ENCODE data around the gene SMC1B.
A peak's percentile ranks its signal among the peaks of the same experiment; 100 is the strongest.
"Not testable (repeated sequence)": the region's sequence is repeated elsewhere in the genome, so short reads cannot be mapped to it uniquely, and the experiment has no call there.

Gene SMC1B

GRCh38 chr22:45352757-45353156 lies 60.6 kb downstream of the SMC1B start:
- H3K36me3 Mint-ChIP-seq; H3K27ac Mint-ChIP-seq; H3K4me3 Mint-ChIP-seq; ATAC-seq; H3K4me1 Mint-ChIP-seq; DNase-seq (ENCODE audit: low spot score in 2 of 2); H3K9me3 Mint-ChIP-seq: not testable (repeated sequence)

DNA sequence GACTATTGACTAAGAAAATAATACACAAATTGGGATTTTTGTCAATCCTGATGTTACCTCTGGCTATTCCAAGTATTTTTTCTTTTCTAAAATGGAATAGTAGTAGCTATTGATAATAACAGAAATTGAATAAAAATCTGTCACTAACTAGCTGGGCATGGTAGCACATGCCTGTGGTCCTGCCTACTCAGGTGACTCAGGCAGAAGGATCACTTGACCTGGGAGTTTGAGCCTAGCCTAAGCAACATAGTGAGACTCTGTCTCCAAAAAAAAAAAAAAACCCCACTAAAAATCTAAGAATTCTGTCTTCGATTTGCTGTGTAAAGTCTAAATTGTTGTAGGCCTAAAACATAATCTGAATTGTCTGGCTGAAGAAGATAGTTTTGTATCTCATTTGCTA lies 61.4 kb downstream of the SMC1B start:
- Mint-ChIP-seq H3K9me3 (no peaks in the 10 kb centered on the region), H3K4me3 (no peak overlapping the region), H3K36me3 (no peaks in the 10 kb centered on the region), H3K4me1 (no peaks in the 10 kb centered on the region), H3K27ac (no peak overlapping the region)
- ATAC-seq: no peak
- DNase-seq (ENCODE audit: low spot score in 2 of 2): no peak

- no peak for ATAC-seq
- Mint-ChIP-seq H3K27ac (no peak overlapping the region), H3K9me3 (no peaks in the 10 kb centered on the region), H3K36me3 (peaks cover 9% of the 10 kb centered on the region), H3K4me3 (no peak overlapping the region), H3K4me1 (no peaks in the 10 kb centered on the region)
- DNase-seq (ENCODE audit: low spot score in 2 of 2): no peak
Observed at GRCh38 chr22:45349916-45350315, 63.5 kb downstream of the SMC1B start.

DNA sequence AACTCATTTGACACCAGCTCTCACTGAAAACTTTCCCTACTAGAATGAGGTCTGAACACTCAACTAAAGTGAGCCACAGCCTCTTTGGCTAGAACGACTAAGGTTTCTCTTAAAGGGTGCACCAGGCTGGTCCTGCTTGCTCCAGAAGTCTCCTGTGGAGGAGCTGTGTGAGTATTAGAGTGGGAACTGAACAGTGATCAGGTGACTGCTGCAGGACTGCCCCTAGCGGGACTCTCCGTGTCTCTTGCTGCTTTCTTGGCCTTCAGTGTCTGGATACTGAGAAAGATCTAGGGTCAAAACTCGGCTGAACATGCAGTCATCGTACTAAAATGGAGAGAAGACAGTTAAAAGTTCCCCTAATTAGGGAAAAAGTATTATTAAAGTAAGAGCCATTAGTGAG lies 69.1 kb downstream of the SMC1B start:
- no peak for DNase-seq (ENCODE audit: low spot score in 2 of 2)
- Mint-ChIP-seq H3K36me3 (peaks cover 54% of the 10 kb centered on the region), H3K9me3 (no peaks in the 10 kb centered on the region), H3K4me3 (no peak overlapping the region), H3K27ac (no peak overlapping the region), H3K4me1 (no peaks in the 10 kb centered on the region)
- no peak for ATAC-seq

DNA sequence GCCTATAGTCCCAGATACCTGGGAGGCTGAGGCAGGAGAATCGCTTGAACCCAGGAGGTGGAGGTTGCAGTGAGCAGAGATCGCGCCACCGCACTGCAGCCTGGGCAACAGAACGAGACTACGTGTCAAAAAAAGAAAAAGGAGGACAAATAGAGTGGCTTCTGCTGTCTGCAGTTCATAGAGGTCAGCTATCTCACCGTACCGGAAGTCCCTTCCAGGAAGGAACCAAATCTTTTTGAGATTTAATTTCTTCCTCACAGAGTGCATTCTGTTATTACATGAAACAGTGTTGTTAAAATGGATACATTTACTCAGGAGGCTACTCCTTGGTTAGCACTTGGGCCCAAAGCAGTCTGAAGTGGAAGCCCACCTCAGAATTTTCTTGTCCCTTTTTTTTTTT lies 70.3 kb downstream of the SMC1B start:
- no peak overlapping the region for H3K27ac Mint-ChIP-seq
- ATAC-seq (no peak), DNase-seq (ENCODE audit: low spot score in 2 of 2) (no peak)
- H3K4me3 Mint-ChIP-seq: no peak overlapping the region
- peaks cover 63% of the 10 kb centered on the region for H3K36me3 Mint-ChIP-seq
- no peaks in the 10 kb centered on the region for H3K9me3 Mint-ChIP-seq
- no peaks in the 10 kb centered on the region for H3K4me1 Mint-ChIP-seq

GRCh38 chr22:45341498-45341897 lies 71.9 kb downstream of the SMC1B start:
- Mint-ChIP-seq H3K27ac (no peak overlapping the region), H3K4me3 (no peak overlapping the region), H3K4me1 (no peaks in the 10 kb centered on the region), H3K9me3 (no peaks in the 10 kb centered on the region), H3K36me3 (peaks cover 80% of the 10 kb centered on the region)
- no peak for DNase-seq (ENCODE audit: low spot score in 2 of 2)
- ATAC-seq: no peak

DNA sequence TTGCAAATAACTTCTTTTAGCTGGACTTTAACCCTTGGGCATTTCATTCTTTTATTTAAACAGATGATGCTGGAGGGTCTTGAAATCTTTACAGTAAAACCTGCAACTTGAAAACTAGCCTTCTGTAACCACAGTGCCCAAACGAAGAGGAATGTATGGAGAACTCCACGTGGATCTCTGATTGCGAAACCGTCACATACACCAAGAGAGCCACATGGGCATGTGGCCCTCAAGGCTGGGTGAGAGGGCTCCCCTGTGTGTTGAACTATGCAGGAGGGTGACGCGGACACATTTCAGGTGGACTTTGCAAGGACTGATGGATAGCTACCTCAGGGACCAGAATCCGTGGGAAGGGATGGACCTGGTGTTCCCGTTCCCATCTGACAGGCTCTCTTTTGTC lies 73.1 kb downstream of the SMC1B start:
- peaks cover 83% of the 10 kb centered on the region for H3K36me3 Mint-ChIP-seq
- peak overlapping the region; percentile 26 for H3K27ac Mint-ChIP-seq
- H3K4me3 Mint-ChIP-seq: no peak overlapping the region
- ATAC-seq (no peak), DNase-seq (ENCODE audit: low spot score in 2 of 2) (no peak)
- H3K4me1 Mint-ChIP-seq: no peaks in the 10 kb centered on the region
- no peaks in the 10 kb centered on the region for H3K9me3 Mint-ChIP-seq

DNA sequence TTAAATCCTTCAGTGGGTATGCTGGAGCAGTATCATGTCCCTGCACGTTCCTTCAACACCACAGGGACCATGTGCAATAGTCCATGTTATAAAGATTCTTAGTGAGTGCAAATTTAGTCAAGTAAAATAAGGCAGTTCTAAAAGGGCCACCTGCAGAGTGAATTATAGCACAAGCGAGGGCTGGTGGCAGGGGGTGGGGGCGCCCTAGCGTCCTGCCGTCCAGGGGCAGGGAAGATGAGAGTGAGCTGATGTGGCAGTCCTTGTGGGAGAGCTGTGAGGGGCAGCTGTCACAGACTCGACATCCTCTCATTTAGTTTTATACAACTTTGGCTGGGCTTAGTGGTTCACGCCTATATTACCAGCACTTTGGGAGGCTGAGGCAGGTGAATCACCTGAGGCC lies 74.6 kb downstream of the SMC1B start:
- H3K36me3 Mint-ChIP-seq: peaks cover 84% of the 10 kb centered on the region
- H3K4me1 Mint-ChIP-seq: peaks cover 6% of the 10 kb centered on the region
- DNase-seq (ENCODE audit: low spot score in 2 of 2): no peak
- no peak overlapping the region for H3K4me3 Mint-ChIP-seq
- no peak for ATAC-seq
- no peak overlapping the region for H3K27ac Mint-ChIP-seq
- no peaks in the 10 kb centered on the region for H3K9me3 Mint-ChIP-seq

GRCh38 chr22:45337536-45337935 lies 75.9 kb downstream of the SMC1B start:
- Mint-ChIP-seq H3K4me1 (peaks cover 12% of the 10 kb centered on the region), H3K9me3 (no peaks in the 10 kb centered on the region), H3K27ac (no peak overlapping the region), H3K4me3 (no peak overlapping the region), H3K36me3 (peaks cover 85% of the 10 kb centered on the region)
- no peak for DNase-seq (ENCODE audit: low spot score in 2 of 2)
- no peak for ATAC-seq

DNA sequence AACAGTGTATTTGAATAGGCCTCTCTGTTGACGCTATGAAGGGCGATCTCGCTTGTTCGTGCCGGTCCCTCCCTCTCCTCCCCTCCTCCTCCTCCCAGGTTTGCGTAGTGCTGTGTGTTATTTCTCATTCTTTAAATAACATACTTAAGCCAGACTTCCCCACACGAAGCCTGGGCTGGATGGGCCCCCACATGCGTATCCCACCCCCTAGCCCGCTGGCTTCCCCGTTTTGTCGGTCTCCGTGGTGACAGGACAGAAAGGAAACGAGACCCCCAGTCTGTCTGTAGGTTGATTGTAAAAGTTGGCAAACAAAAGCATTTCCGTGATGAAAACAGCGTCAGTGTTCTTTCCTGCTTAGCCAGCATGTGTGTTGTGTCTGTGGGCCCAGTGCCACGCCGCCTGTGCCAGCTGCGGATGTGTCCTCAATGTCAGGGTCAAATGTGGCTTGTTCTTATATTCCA lies 76.4 kb downstream of the SMC1B start:
- H3K4me3 Mint-ChIP-seq: no peak overlapping the region
- peaks cover 88% of the 10 kb centered on the region for H3K36me3 Mint-ChIP-seq
- H3K27ac Mint-ChIP-seq: no peak overlapping the region

GRCh38 chr22:45335854-45336522 lies 77.4 kb downstream of the SMC1B start:
- Mint-ChIP-seq H3K36me3 (peaks cover 81% of the 10 kb centered on the region), H3K4me1 (peaks cover 12% of the 10 kb centered on the region), H3K27ac (no peak overlapping the region), H3K4me3 (no peak overlapping the region), H3K9me3 (no peaks in the 10 kb centered on the region)
- DNase-seq (ENCODE audit: low spot score in 2 of 2) (no peak), ATAC-seq (no peak)

More for the DNA sequence above, 76.4 kb downstream of the SMC1B start:
- DNase-seq (ENCODE audit: low spot score in 2 of 2): no peak
- peaks cover 12% of the 10 kb centered on the region for H3K4me1 Mint-ChIP-seq
- ATAC-seq: no peak
- no peaks in the 10 kb centered on the region for H3K9me3 Mint-ChIP-seq

DNA sequence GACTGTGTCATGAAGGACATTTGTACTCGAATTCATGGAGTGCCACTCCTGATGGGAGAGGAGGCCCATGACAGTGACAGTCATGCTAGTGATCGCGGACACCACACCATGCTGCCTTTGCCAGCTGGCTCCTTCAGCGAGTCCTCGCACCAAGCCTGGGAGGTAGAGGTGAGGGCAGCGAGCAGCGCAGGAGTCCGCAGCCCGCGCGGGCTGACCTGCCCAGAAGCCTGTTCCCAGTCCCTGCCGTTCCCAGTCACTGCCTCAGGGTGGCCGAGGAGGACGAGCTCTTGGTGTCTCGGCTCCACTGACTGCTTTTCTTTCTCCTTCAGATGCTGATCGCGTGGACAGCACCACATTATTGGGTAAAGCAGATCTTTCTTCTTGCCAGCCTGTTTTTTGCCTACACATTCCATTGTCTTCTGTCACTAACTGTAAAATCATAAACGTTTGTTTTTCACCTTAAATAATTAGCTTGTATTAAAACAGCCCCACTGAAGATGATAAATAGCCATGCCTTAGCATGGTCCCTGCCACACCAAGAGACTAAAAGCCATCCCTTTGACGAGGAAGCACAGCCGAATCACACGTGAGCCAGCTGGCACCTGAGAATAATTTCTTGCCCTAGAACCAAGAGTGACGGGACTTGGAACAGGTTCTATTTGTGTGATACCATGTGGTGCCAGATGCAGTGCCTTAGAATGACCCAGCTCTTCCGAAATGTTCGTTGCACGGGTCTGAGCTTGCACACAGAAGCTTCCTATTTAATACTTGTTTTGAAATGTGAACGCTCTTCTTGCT lies 78.2 kb downstream of the SMC1B start:
- H3K9me3 Mint-ChIP-seq: no peaks in the 10 kb centered on the region
- ATAC-seq (no peak), DNase-seq (ENCODE audit: low spot score in 2 of 2) (no peak)
- H3K27ac Mint-ChIP-seq: no peak overlapping the region
- no peak overlapping the region for H3K4me3 Mint-ChIP-seq
- peaks cover 12% of the 10 kb centered on the region for H3K4me1 Mint-ChIP-seq
- peaks cover 81% of the 10 kb centered on the region for H3K36me3 Mint-ChIP-seq

DNA sequence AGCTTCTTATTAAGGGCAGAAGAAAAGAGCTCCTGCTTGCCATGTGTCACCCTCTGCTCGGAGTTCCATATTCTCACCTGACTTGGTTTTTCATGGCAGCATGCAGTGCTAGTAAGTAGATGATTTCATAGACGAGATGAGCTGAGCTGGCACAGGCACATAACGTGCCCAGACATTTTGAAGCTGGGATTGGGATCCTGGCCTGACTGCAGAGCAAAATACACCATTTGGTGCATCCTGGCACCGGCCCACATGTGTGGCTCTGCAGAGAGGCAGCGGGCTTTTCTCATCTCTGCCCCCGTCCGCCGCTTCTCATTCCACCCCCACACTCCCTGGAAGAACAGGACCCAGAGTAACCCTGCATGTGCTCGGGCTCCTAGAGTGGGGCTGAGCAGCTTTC lies 78.9 kb downstream of the SMC1B start:
- peaks cover 12% of the 10 kb centered on the region for H3K4me1 Mint-ChIP-seq
- DNase-seq (ENCODE audit: low spot score in 2 of 2) (no peak), ATAC-seq (no peak)
- H3K9me3 Mint-ChIP-seq: no peaks in the 10 kb centered on the region
- H3K27ac Mint-ChIP-seq: no peak overlapping the region
- H3K4me3 Mint-ChIP-seq: no peak overlapping the region
- peaks cover 79% of the 10 kb centered on the region for H3K36me3 Mint-ChIP-seq

DNA sequence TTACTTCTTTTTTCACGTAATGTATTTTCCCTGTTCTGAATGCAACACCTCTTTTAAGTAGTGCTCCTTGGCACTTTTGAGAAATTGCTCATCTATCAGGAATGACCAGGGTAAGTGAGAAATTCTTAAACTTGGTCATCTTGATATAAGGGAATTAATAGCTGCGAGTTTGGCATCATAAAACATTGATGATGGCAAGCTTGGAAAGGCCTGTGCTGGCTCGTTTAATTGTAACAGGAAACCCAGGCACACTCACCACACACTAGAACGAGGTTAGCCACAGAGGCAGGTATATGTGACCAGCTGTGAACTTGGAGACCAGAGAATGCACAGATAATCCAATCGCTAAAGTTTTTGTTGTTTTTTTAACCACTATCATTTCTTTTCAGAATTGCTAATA lies 79.3 kb downstream of the SMC1B start:
- no peak overlapping the region for H3K4me3 Mint-ChIP-seq
- H3K27ac Mint-ChIP-seq: no peak overlapping the region
- H3K9me3 Mint-ChIP-seq: no peaks in the 10 kb centered on the region
- no peak for DNase-seq (ENCODE audit: low spot score in 2 of 2)
- peaks cover 81% of the 10 kb centered on the region for H3K36me3 Mint-ChIP-seq
- peak; percentile 58 for ATAC-seq
- peaks cover 12% of the 10 kb centered on the region for H3K4me1 Mint-ChIP-seq

GRCh38 chr22:45332001-45332400 lies 81.4 kb downstream of the SMC1B start:
- DNase-seq (ENCODE audit: low spot score in 2 of 2) (no peak), ATAC-seq (no peak)
- Mint-ChIP-seq H3K27ac (no peak overlapping the region), H3K36me3 (peaks cover 76% of the 10 kb centered on the region), H3K9me3 (no peaks in the 10 kb centered on the region), H3K4me3 (no peak overlapping the region), H3K4me1 (peaks cover 16% of the 10 kb centered on the region)

- Mint-ChIP-seq H3K27ac (no peak overlapping the region), H3K36me3 (peaks cover 74% of the 10 kb centered on the region), H3K4me1 (peaks cover 16% of the 10 kb centered on the region), H3K4me3 (no peak overlapping the region), H3K9me3 (no peaks in the 10 kb centered on the region)
- ATAC-seq: no peak
- DNase-seq (ENCODE audit: low spot score in 2 of 2): no peak
Observed at GRCh38 chr22:45331486-45331885, 81.9 kb downstream of the SMC1B start.

Measured in stimulated activated effector memory CD8-positive, alpha-beta T cell treated with anti-CD3 and anti-CD28 coated beads, Interleukin-12 subunit alpha, Interleukin-12 subunit beta, amount 100 ng/mL, for 72 hours (primary cell).